OCI-M1 (cell line): ENCODE measurements around the gene BCAM.
"Not testable (repeated sequence)": the region's sequence is repeated elsewhere in the genome, so short reads cannot be mapped to it uniquely, and the experiment has no call there.

Experiments used
- DNase-seq: peaks from one replicate; lab custom pipeline; 2025; lab: John Stamatoyannopoulos, UW

The BCAM gene

GRCh38 chr19:44848812-44849447 lies 40.0 kb downstream of the BCAM start:
- peak; percentile 42 for DNase-seq

GRCh38 chr19:44850641-44851109 lies 41.8 kb downstream of the BCAM start:
- DNase-seq = no peak

- no peak for DNase-seq
Observed at GRCh38 chr19:44851427-44851826, 42.5 kb downstream of the BCAM start.

GRCh38 chr19:44855606-44856005 lies 46.7 kb downstream of the BCAM start:
- no peak for DNase-seq

- DNase-seq = peak; percentile 47
Observed at GRCh38 chr19:44856421-44857083, 47.6 kb downstream of the BCAM start.

GRCh38 chr19:44857837-44858236 lies 48.9 kb downstream of the BCAM start:
- no peak for DNase-seq

- DNase-seq = not testable (repeated sequence)
Observed at GRCh38 chr19:44861576-44861975, 52.7 kb downstream of the BCAM start.

- DNase-seq = no peak
Observed at GRCh38 chr19:44863990-44864389, 55.1 kb downstream of the BCAM start.

- DNase-seq = no peak
Observed at GRCh38 chr19:44865196-44865767, 56.4 kb downstream of the BCAM start.

- peak; percentile 28 for DNase-seq
Observed at GRCh38 chr19:44866664-44867063, 57.8 kb downstream of the BCAM start.

GRCh38 chr19:44867578-44867977 lies 58.7 kb downstream of the BCAM start:
- no peak for DNase-seq

GRCh38 chr19:44869733-44870470 lies 61.0 kb downstream of the BCAM start:
- peak; percentile 34 for DNase-seq
